ENCODE data around the gene ROR2.

ROR2 gene

GRCh38 chr9:91716815-91717214 lies 233.2 kb downstream of the ROR2 start:
- Histone ChIP-seq H2AFZ (ENCODE audit: low read depth, low read length, severe bottlenecking) (no peak overlapping the region), H3K9me3 (ENCODE audit: insufficient read depth, low read length) (no peaks in the 10 kb centered on the region), H3K79me2 (ENCODE audit: insufficient read depth, low read length) (no peaks in the 10 kb centered on the region), H3K4me2 (ENCODE audit: low read depth, low read length, poor library complexity, severe bottlenecking) (no peak overlapping the region), H3F3A (ENCODE audit: insufficient read depth) (0 out of 2 replicates have a peak, but pooled peaks cover 5% of the 10 kb centered on the region), H3K9me2 (replicated peaks; ENCODE audit: insufficient read depth, low read length) (no peaks in the 10 kb centered on the region), H3K4me3 (ENCODE audit: insufficient read depth, low read length, poor library complexity, severe bottlenecking) (no peak overlapping the region), H3K9ac (ENCODE audit: low read length) (no peak overlapping the region), H4K20me1 (ENCODE audit: low read depth, low read length) (no peaks in the 10 kb centered on the region), H3K27me3 (ENCODE audit: low read length) (no peaks in the 10 kb centered on the region), H3K27ac (ENCODE audit: low read depth, low read length) (no peak overlapping the region), H3K36me3 (ENCODE audit: low read length) (no peaks in the 10 kb centered on the region)
- TF ChIP-seq CTCF (IDR thresholded peaks at IDR 0.05; ENCODE audit: insufficient read depth, low read length, poor library complexity, severe bottlenecking) = no peak
- no peak for TF ChIP-seq EZH2phosphoT487 (conservative IDR thresholded peaks at IDR 0.05; ENCODE audit: low read length)

- Histone ChIP-seq H3K9me2 (replicated peaks; ENCODE audit: insufficient read depth, low read length) (no peaks in the 10 kb centered on the region), H3K79me2 (ENCODE audit: insufficient read depth, low read length) (no peaks in the 10 kb centered on the region), H3K9me3 (ENCODE audit: insufficient read depth, low read length) (no peaks in the 10 kb centered on the region), H3K9ac (ENCODE audit: low read length) (no peak overlapping the region), H3F3A (ENCODE audit: insufficient read depth) (0 out of 2 replicates have a peak, but pooled peaks cover 5% of the 10 kb centered on the region), H3K4me3 (ENCODE audit: insufficient read depth, low read length, poor library complexity, severe bottlenecking) (no peak overlapping the region), H4K20me1 (ENCODE audit: low read depth, low read length) (no peaks in the 10 kb centered on the region), H2AFZ (ENCODE audit: low read depth, low read length, severe bottlenecking) (no peak overlapping the region), H3K27me3 (ENCODE audit: low read length) (no peaks in the 10 kb centered on the region), H3K4me2 (ENCODE audit: low read depth, low read length, poor library complexity, severe bottlenecking) (no peak overlapping the region), H3K36me3 (ENCODE audit: low read length) (no peaks in the 10 kb centered on the region), H3K27ac (ENCODE audit: low read depth, low read length) (no peak overlapping the region)
- TF ChIP-seq EZH2phosphoT487 (conservative IDR thresholded peaks at IDR 0.05; ENCODE audit: low read length) = no peak
- TF ChIP-seq CTCF (IDR thresholded peaks at IDR 0.05; ENCODE audit: insufficient read depth, low read length, poor library complexity, severe bottlenecking) = no peak
Measured at GRCh38 chr9:91716239-91716638, 233.8 kb downstream of the ROR2 start.

DNA sequence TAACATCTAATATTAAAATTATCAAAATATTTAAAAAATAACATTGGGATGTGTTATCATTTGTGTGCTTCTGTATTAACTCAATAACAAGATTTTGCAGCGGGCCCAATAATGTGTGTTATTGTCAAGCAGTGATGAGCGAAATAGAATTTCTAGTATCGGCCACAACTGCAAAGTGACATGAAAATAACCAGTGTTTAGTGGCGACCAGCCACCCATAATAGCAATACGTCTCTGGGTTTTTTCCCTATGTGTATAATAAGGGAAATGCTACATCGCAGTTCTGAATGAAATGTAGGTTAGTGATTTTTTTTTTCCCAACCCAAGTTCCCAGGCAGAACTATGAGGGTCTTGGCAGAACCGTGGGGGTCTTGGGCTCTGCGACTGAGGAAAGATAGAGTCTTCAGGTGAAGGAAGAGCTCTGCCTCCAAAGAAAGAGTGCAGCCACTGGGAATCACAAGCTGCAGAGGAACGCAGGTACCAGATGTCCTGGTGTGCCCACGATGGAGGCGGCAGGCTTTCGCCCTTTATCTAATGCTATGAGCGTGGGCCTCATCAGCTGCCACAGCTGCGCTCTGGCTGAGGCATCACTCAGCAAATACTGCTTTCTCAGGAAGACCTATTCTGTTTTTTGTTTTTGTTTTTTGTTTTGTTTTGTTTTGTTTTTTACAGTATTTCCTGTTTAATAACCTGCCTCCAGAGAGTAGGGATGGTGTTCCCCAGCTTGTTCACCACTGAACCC lies 235.0 kb downstream of the ROR2 start:
- H4K20me1 ChIP-seq (ENCODE audit: low read depth, low read length) = no peaks in the 10 kb centered on the region
- no peak overlapping the region for H3K27ac ChIP-seq (ENCODE audit: low read depth, low read length)
- TF ChIP-seq CTCF (IDR thresholded peaks at IDR 0.05; ENCODE audit: insufficient read depth, low read length, poor library complexity, severe bottlenecking) = no peak
- no peak for TF ChIP-seq EZH2phosphoT487 (conservative IDR thresholded peaks at IDR 0.05; ENCODE audit: low read length)
- H3F3A ChIP-seq (ENCODE audit: insufficient read depth) = 0 out of 2 replicates have a peak, but pooled peaks cover 5% of the 10 kb centered on the region
- H3K9me2 ChIP-seq (replicated peaks; ENCODE audit: insufficient read depth, low read length) = no peaks in the 10 kb centered on the region
- H3K79me2 ChIP-seq (ENCODE audit: insufficient read depth, low read length) = no peaks in the 10 kb centered on the region
- H3K9me3 ChIP-seq (ENCODE audit: insufficient read depth, low read length) = no peaks in the 10 kb centered on the region
- peak overlapping the region; percentile 89 for H2AFZ ChIP-seq (ENCODE audit: low read depth, low read length, severe bottlenecking)
- no peak overlapping the region for H3K4me3 ChIP-seq (ENCODE audit: insufficient read depth, low read length, poor library complexity, severe bottlenecking)
- no peak overlapping the region for H3K9ac ChIP-seq (ENCODE audit: low read length)
- H3K4me2 ChIP-seq (ENCODE audit: low read depth, low read length, poor library complexity, severe bottlenecking) = peak overlapping the region; percentile 53
- H3K36me3 ChIP-seq (ENCODE audit: low read length) = no peaks in the 10 kb centered on the region
- no peaks in the 10 kb centered on the region for H3K27me3 ChIP-seq (ENCODE audit: low read length)
